Prostate gland (tissue), 2 donors: ENCODE measurements around the gene INO80D. TPM values are rescaled to one million over a fixed set of nuclear protein-coding genes. Genes with fewer than 3 reads are reported as not detected.
"Not testable (repeated sequence)": the region's sequence is repeated elsewhere in the genome, so short reads cannot be mapped to it uniquely, and the experiment has no call there.

Source experiments
- DNase-seq: peaks from one replicate; pipeline ENCODE4 v3.0.0-alpha.2; 2019; ENCODE audit warnings: low spot score
- H3K27ac ChIP-seq, 2 donors: fragments of 200-600 bp; sonication (generic); 2 replicates each; pipeline ENCODE4 v1.5.1; 2017 to 2019
- H3K27me3 ChIP-seq: fragments of 200-600 bp; sonication (generic); replicated peaks from 2 replicates; pipeline ENCODE4 v1.5.1; 2019; ENCODE audit not compliant: insufficient read depth
- H3K36me3 ChIP-seq, 2 donors: fragments of 200-600 bp; sonication (generic); 1 replicate in 1 of 2; 2 replicates in 1 of 2; pipeline versions ENCODE4 v1.5.1 to v1.8.1; 2017 to 2019
- H3K4me1 ChIP-seq: fragments of 200-600 bp; sonication (generic); replicated peaks from 2 replicates; pipeline ENCODE4 v1.5.1; 2019
- H3K4me3 ChIP-seq, 2 donors: fragments of 200-600 bp; sonication (generic); 2 replicates each; pipeline ENCODE4 v1.5.1; 2017 to 2019
- H3K9me3 ChIP-seq: fragments of 200-600 bp; sonication (generic); 2 replicates; pipeline ENCODE4 v1.5.1; 2017
- CTCF ChIP-seq, 4 experiments: fragments of 200-600 bp in 2 of 4; fragments of 450-650 bp in 2 of 4; sonication (generic) in 2 of 4; IDR thresholded peaks; 1 replicate in 3 of 4; 2 replicates in 1 of 4; pipeline ENCODE4 v1.5.1; 2016 to 2019; ENCODE audit warnings: antibody characterized with exemption in 4 of 4, mild to moderate bottlenecking in 2 of 4, moderate library complexity in 2 of 4
- POLR2A ChIP-seq: fragments of 450-650 bp; IDR thresholded peaks from one replicate; pipeline ENCODE4 v1.6.1; 2016; ENCODE audit warnings: antibody characterized with exemption, mild to moderate bottlenecking
- POLR2AphosphoS5 ChIP-seq: sonication (generic); formaldehyde crosslinking; IDR thresholded peaks from one replicate; pipeline ENCODE4 v1.6.1; 2017; ENCODE audit warnings: antibody characterized with exemption
- WGBS: methylation state at CpG from one replicate; pipeline ENCODE4 v1.1.5; 2018; 5-methylcytosine and 5-hydroxymethylcytosine counted together
- intact Hi-C: fragments of 100-400 bp; cut with DNase I; formaldehyde crosslinking; loops from one replicate; pipeline ENCODE4 v1.14.2; 2022
- total RNA-seq, 2 donors: library from RNA; depleted of rRNA; stranded (reverse); fragments of >200 nt; gene quantifications; one replicate each; pipeline ENCODE4 v1.1.0, GENCODE V29; 2016

Gene INO80D
- total RNA-seq, 2 donors from 2014 or later: 11.7 to 32.8 TPM

DNA sequence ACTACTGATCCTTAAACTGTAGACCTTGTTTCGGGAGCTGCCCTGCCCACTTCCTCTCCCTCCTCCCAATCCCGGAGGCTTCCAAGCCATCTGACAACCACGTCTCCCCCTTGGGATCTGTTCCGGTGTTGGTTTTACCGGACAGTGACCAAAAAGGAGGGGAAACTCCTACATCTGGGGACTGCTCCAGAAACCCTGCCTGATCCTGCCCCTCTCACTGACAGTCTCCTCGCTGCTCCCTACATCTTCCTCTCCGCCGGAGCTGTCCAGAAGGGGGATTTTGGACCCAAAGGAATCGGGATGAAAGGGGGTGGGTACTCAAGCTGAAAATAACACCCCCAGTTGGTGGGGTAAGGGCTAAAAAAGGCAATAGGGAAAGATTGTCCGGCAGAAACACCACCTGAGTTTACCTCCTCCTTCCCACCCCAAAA, 1.5 kb downstream of the INO80D start:
- H3K4me3 ChIP-seq: peak overlapping the region; percentile 80 to 82
- H3K27me3 ChIP-seq: no peaks in the 10 kb centered on the region
- 0% methylated on average over 10 of the region's 10 CpGs for whole genome bisulfite sequencing
- intact Hi-C loops: loop anchor here (5.0 kb wide), 1 partner anchor 73 kb away; the partner anchor contains the start of genes EEF1B2 and NDUFS1
- DNase-seq: peak; percentile 78
- peak overlapping the region; percentile 99 to 100 for H3K27ac ChIP-seq
- no peaks in the 10 kb centered on the region for H3K9me3 ChIP-seq
- peak; percentile 69 for TF ChIP-seq POLR2A
- peak in 1 of 4 experiments; percentile 14 for TF ChIP-seq CTCF (IDR thresholded peaks at IDR 0.05)
- peak; percentile 80 for TF ChIP-seq POLR2AphosphoS5
- H3K4me1 ChIP-seq: no peaks in the 10 kb centered on the region
- H3K36me3 ChIP-seq: no peaks in the 10 kb centered on the region

GRCh38 chr2:206083602-206084438, 2.2 kb downstream of the INO80D start:
- TF ChIP-seq CTCF (IDR thresholded peaks at IDR 0.05): no peak
- TF ChIP-seq POLR2A: no peak
- no peaks in the 10 kb centered on the region for H3K4me1 ChIP-seq
- H3K36me3 ChIP-seq: no peaks in the 10 kb centered on the region
- H3K9me3 ChIP-seq: no peaks in the 10 kb centered on the region
- peak overlapping the region; percentile 99 to 100 for H3K27ac ChIP-seq
- WGBS: 6% methylated on average over 14 of the region's 14 CpGs
- intact Hi-C loops: loop anchor here (5.0 kb wide), 1 partner anchor 73 kb away; the partner anchor contains the start of genes EEF1B2 and NDUFS1
- peak; percentile 21 for DNase-seq
- H3K4me3 ChIP-seq: peak overlapping the region; percentile 80 to 82
- H3K27me3 ChIP-seq: no peaks in the 10 kb centered on the region

- DNase-seq: no peak
- Histone ChIP-seq H3K9me3 (no peaks in the 10 kb centered on the region), H3K4me3 (no peak overlapping the region), H3K27ac (no peak overlapping the region), H3K36me3 (no peaks in the 10 kb centered on the region), H3K4me1 (no peaks in the 10 kb centered on the region), H3K27me3 (no peaks in the 10 kb centered on the region)
- 84% methylated on average over 4 of the region's 4 CpGs for WGBS
- TF ChIP-seq CTCF (IDR thresholded peaks at IDR 0.05): no peak
- TF ChIP-seq POLR2AphosphoS5: no peak
- no peak for TF ChIP-seq POLR2A
- intact Hi-C loops: loop anchor here (5.0 kb wide), 1 partner anchor 75 kb away; the partner anchor contains the start of genes EEF1B2 and NDUFS1
Measured at GRCh38 chr2:206082298-206082843, 3.6 kb downstream of the INO80D start.

DNA sequence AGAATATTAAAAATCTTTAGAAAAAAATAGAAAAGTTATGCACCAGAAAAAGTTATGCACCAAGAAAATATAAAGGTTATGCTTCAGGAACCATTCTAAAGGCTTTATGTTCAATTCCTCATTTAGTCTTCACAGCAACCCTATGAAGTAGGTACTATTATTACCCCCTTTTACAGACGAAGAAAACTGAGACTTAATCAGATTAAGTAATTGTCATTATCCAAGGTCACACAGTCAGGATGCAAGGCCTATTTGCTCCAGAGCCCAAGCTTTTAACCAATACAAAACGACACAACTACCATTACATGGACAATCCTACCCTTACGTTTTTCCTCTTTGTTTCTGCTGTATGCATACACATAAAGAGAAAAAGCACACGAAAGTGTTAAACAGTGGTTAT, 5.0 kb downstream of the INO80D start:
- intact Hi-C loops: loop anchor here (5.0 kb wide), 1 partner anchor 76 kb away; the partner anchor contains the start of genes EEF1B2 and NDUFS1
- no peaks in the 10 kb centered on the region for H3K4me1 ChIP-seq
- WGBS: 87% methylated on average over 4 of the region's 4 CpGs

GRCh38 chr2:206079699-206080465, 6.1 kb downstream of the INO80D start:
- intact Hi-C loops: loop anchor here (5.0 kb wide), 1 partner anchor 77 kb away; the partner anchor contains the start of genes EEF1B2 and NDUFS1

More for the DNA sequence above, 5.0 kb downstream of the INO80D start:
- Histone ChIP-seq H3K36me3 (no peaks in the 10 kb centered on the region), H3K27ac (no peak overlapping the region), H3K27me3 (no peaks in the 10 kb centered on the region), H3K9me3 (no peaks in the 10 kb centered on the region), H3K4me3 (no peak overlapping the region)
- DNase-seq: no peak
- TF ChIP-seq POLR2AphosphoS5: no peak

DNA sequence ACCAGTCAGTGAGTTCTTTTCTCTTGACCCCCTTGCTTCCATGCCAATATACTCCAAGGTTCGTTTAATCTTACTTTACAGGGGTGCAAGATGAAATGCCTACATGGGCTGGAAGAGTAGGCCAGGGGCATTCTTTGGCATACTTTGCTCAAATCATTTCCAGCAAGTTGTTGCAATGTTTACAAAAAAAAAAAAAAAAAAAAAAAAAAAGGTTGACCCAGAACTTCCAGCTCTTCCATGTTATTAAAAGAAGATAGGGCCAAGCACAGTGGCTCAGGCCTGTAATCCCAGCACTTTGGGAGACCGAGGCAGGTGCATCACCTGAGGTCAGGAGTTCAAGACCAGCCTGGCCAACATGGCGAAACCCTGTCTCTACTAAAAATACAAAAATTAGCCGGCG, 8.1 kb downstream of the INO80D start:
- WGBS: 80% methylated on average over 5 of the region's 5 CpGs
- DNase-seq, H3K4me1 ChIP-seq, H3K36me3 ChIP-seq, intact Hi-C loops, H3K4me3 ChIP-seq, H3K9me3 ChIP-seq, H3K27me3 ChIP-seq: not testable (repeated sequence)
- H3K27ac ChIP-seq: peak overlapping the region in 1 of 2 donors; percentile 19

More at GRCh38 chr2:206079699-206080465, 6.1 kb downstream of the INO80D start:
- Histone ChIP-seq H3K27ac (no peak overlapping the region), H3K9me3 (no peaks in the 10 kb centered on the region), H3K36me3 (no peaks in the 10 kb centered on the region), H3K27me3 (no peaks in the 10 kb centered on the region), H3K4me3 (no peak overlapping the region), H3K4me1 (no peaks in the 10 kb centered on the region)
- no peak for DNase-seq
- TF ChIP-seq POLR2AphosphoS5 (no peak), CTCF (IDR thresholded peaks at IDR 0.05) (no peak), POLR2A (no peak)
- 67% methylated on average over 9 of the region's 9 CpGs for WGBS
